GM19099 (cell line): ENCODE results near the gene UQCRC2.

Experiments
- POLR2A ChIP-seq: IDR thresholded peaks from 3 replicates; pipeline ENCODE4 v1.6.1; 2011; ENCODE audit warnings: low read depth; ENCODE audit not compliant: insufficient read length; ENCODE audit errors: extremely low read depth

The UQCRC2 gene

DNA sequence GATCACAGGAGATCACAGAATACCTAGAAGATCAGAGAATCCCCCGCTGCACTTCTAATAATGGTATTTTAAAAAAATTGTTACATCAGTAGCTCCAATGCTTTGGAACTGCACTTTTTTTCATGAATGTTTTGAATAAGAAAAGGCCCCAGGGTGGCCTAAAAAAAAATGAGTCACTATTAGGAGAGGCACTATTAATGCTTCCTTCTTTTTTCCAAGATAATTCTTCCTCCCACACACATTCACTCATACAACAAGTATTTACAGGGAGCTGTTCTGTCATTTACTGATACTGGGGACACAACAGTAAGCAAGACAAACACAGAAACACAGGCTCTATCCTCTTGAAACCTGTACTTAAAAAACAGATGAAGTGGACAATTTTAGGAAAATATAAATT lies 48.4 kb downstream of the UQCRC2 start:
- no peak for TF ChIP-seq POLR2A

DNA sequence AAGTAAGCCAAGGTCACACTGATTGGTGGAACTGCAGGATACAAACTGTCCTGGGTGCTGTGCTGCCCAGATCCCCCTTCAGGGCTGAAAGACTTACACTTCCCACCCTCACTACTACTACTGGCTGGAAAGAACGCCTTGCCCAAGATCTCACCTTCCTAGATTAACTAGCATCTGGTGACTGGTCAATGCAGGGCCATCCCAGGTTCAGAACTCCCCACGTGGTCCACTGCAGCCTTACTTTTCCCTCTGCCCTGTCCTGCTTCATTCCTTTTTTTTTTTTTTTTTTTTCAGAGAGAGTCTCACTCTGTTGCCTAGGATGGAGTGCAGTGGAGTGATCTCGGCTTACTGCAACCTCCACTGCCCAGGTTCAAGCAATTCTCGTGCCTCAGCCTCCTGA lies 50.0 kb downstream of the UQCRC2 start:
- no peak for TF ChIP-seq POLR2A

DNA sequence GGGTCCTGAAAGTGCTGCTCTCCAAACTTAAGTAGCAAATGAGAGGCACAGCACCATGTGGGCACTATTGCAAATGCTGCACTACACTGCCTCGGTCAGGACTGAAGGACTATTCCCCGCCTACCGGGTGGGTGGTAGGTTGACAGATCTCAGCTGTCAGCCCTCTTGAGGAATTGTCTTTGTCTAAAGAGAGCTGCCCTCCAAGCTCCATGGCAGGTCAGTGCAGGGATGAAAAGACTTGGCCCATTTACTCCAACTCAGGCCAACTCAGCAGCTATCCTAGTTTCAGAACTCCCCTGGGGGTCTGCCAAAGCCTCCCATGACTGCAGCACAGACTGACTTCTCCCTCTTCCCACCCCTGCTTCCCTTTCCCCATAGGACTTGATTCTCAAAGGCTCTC lies 51.2 kb downstream of the UQCRC2 start:
- TF ChIP-seq POLR2A = no peak

DNA sequence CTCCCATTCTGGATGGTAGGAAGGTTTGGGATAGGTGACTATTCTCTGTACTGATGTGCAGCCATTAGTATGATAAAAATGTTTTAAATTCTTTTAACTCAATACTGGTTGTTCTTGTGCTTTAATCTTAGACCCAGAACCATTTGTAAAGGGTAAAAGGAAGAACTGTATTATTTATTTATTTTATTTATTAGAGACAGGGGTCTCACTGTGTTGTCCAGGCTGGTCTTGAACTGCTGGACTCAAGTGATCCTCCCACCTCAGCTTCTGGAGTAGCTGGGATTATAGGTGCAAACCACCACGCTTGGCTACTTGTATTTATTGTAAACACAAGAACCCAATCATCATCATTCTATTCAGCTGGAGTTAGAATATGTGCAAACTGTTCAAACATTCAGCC lies 52.6 kb downstream of the UQCRC2 start:
- no peak for TF ChIP-seq POLR2A

DNA sequence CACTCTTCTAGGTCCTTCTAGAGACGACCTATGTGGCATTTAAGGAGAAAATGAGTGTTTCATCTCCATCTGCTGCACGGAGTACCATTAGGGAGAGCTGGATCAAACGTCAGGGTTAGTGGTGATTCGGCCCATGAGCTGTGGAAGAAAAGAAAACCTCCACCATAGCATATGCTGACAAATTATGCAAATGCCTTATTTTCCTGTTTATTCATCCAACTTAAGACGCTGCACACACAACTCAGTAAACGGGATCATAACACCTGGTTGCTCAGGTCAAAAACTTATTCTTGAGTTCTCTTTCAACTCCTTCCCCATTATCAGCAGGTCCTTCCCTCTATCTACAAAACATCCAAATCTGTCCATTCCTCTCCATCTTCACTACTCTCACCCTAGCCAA lies 53.5 kb downstream of the UQCRC2 start:
- TF ChIP-seq POLR2A = no peak

DNA sequence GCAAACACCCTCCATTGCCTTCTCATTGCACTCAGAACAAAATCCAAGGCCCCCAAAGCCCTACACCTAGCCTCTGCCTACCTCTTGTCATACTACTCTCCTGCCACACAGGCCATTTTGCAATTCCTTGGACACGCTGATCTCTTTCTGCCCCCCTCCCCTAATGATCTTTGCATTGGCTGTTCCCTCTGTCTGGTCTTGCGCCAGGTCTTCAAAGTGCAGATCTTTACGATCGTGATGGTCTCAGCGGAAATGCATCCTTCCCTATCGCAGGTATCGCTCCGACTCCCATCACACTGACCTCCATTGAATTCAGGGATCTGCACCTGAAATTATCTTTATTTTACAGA lies 54.0 kb downstream of the UQCRC2 start:
- no peak for TF ChIP-seq POLR2A

DNA sequence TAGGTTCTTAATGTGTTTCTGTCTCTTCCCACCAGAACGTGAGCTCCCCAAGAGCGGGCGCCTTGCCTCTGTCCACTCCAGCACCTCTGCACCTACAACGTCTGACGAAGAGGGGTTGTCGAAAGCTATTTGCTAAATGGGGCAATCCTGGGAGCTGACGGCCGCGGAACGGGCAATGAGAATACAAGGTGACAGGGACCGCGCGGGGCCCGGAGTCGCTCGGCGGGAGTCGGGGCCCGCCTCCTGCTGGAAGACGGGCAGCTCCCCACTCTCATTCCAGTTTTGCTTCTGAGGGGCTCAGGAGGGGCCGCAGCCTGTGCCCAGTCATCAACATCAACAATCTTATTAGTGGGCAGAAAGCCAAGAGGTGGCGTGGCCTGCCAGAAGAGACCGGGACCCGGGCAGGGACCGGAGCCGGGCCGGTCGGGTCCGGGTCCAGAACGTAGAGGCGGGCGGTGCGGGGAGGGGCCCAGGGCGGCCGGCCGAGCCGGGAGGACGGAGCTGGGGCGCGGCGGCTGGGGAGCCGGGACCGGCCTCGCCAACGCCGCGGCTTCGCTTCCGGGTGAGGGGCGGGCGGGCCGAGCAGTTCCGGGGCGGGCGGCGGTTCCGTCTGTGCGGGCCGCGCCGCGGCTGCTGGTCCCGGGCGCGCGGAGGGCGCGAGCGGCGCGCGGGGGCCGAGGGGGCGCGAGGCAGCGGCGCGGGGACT lies 54.5 kb downstream of the UQCRC2 start, which contains the start of gene MOSMO:
Gene MOSMO, plus strand, starts transcription at position 603 of the 706 bp plus-strand sequence. CDS start 191 bp downstream, outside the sequence.
- peak; percentile 83 for TF ChIP-seq POLR2A

DNA sequence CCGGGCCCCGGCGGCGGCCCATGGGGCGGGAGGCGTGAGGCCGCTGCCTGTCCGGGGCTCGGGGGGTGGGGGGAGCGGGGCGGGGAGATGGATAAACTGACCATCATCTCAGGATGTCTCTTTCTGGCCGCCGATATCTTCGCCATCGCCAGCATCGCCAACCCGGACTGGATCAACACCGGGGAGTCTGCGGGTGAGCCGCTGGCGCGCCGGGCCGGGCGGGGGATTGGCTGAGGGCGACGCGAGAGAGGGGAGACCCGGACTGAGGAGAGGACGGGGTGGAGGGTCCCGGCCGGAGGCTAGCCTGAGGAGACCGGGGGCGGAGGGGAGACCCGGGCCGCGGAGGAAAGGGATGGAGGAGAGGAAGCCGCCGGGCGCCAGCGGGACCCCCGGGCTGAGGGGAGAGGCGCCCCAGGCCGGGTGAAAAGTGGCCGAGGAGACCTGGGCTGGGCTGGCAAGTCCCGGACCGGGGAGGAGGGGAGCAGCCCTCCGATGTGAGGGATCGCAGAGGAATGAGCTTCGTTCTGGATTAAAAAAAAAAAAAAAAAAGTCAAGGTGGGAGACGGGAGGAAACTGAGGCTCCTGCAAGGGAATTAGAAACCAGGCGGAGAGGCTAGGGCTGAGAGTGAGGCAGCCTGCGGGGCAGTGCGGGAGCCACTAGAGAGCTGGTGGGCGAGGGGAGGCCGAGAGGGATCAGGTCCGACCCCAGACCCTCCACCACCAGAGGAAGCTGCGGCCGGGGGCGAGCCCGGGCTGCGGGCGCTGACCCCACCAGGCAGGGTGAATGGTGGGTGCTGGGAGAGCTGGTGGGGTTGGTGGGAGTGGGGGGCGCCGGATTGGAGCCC lies 55.3 kb downstream of the UQCRC2 start:
- TF ChIP-seq POLR2A = no peak

DNA sequence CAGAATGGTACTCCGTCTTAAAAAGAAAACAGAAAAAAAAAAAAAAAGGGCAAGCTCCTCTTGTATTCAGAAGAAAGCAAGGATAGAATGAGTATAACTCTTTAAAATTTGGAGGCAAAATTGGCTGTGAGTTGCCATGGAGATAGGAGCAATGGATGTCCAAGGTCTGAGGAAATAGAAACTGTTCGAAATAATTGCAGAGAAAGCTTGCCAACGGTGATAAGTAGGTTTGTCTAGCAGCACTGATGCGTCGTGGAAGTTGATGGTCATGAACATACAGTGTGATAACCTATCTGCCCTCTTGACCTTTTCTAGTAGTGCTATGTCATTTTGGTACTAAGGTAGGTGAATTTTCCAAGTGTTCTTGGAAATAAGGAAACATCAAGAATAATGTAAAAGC lies 57.7 kb downstream of the UQCRC2 start:
- TF ChIP-seq POLR2A = no peak

DNA sequence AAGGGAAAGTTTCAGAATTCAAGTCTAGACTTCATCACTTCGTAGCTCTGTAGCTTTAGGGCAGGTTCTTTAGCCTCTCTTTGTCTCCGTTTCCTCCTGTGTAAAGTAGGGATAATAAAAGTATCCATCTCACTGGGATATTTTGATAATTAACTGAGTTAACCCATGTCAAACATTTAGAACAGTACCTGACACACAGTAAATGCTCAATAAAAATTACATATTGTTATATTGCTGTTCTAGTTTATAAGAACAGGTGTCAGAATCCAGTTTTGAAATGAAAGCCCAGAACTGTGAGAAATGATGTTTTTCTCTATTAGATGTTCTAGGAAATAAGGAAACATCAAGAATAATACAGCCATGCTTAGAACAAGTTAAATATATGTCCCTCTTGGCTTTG lies 59.1 kb downstream of the UQCRC2 start:
- no peak for TF ChIP-seq POLR2A

DNA sequence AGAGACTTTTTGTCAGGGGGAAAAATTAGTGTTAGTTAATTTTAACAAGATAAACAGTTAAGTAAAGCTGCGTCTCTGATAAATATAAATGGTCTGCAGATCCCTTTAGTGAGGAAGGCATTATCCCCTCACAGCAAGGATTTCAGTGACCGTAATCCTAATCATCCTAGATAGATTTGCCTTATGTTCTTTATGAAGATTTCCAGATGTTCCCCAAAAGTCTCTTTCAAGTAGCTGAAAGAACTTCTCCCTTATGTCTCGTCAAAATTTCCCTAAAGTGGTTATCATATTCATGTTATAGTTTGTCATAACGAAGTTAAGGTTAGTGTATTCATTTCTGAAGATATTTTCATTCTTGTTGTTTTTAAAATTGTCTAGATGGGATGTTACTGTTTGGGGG lies 60.3 kb downstream of the UQCRC2 start:
- TF ChIP-seq POLR2A = no peak

DNA sequence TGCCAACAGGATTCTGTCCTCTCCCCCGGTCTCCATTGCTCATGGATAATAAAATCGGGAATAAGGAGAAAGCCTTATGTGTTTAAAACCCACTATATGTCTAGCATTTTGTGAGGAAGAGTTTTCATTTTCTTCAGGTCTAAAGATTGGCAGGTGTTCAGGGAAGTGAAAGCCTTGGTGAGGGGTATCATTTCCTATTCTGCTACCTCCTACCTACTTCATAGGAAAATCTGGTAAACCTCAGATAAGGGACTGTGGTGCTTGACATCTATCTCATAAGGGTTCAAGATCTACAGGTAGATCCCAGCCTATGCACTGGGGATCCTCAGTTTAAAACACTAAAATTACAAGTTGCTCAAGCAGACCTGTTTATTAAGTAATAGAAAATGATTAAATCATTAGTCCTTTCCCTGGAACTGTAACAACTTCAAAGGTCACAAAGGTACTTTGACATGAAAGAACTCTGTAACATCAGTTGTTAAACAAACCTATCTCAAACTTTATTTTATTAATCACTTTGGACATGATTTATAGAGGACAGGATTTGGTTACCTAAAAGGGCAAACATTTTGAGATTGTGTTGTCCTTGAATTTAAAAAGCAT lies 61.2 kb downstream of the UQCRC2 start:
- TF ChIP-seq POLR2A = no peak

DNA sequence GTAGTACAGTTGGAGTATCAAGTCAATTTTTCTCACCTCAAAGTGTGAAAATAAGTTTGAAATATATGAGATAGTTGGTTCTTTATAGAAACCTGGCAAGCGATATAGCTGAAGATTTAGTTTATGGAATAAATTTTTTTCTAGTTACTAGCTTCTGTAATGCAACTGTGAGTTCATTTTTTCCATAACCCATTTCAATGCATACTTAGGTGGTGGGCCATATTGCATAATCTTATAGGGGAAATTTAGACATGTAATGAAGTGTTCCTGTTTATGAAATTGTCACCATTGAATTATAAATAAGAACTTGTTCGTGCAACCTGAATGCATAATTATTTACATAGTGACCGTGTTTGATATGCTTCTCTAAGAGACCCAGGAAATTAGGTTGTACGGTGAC lies 63.8 kb downstream of the UQCRC2 start:
- no peak for TF ChIP-seq POLR2A

DNA sequence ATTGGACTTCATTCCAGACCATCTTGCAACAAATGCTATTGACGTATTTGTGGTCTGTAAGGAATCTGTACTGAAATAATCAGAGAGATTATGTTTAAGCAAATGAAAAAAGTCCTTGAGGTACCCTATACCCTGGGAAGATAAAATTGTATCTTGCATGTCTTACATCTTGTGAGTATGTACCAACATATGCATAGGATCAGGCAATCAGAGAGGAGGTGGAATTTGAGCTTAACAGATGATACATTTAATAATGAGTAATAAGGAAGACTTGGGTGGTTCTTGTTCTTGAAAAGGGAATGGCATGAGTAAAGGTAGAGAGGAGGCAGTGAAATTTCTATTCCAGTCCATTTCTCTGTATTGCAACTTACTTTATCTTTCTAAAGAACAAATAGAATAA lies 65.4 kb downstream of the UQCRC2 start:
- TF ChIP-seq POLR2A = no peak

DNA sequence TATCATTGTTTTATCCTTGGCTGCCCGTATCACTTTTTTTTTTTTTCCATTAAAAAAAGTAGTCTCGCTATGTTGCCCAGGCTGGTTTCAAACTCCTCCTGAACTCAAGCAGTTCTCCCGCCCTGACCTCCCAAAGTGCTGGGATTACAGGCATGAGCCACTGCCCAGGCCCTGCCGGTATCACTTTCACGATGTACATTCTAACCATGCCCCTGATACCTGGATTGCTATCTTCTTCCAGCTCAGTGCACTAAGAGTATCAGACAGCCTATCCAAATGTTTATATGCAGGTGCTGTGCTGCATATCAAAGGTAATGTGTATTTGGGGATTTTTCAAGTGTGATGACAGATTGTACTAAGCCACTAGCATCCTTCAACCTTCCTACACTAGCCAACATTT lies 69.0 kb downstream of the UQCRC2 start:
- no peak for TF ChIP-seq POLR2A

DNA sequence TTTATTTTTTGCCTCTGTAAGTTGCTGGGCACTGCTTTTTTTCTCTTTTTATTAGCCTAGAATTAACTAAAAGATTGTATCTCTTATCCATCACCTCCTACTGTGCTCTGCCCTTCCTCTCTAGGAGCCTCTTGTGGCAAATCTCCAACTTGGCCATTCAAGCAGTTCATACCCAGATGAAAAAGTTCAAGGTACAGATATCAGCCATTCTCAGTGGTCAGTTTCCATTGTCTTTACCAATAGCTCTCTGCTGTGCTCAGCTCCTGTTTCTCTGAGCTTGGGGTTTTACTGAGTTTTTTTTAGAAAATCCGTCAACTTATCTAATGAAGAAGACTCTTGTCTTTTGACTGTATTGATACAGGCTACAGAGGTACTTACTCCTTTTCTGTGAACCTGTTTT lies 70.3 kb downstream of the UQCRC2 start:
- TF ChIP-seq POLR2A = no peak
